Body of pancreas (tissue), 4 donors: ENCODE data around the gene ETFA. TPM values are rescaled to one million over a fixed set of nuclear protein-coding genes. Genes with fewer than 3 reads are reported as not detected.

ENCODE experiments used
- ATAC-seq: fragments of 150-250 bp; one replicate; pipeline ENCODE4 v1.9.1; 2016
- DNase-seq, 4 donors: peaks; one replicate each; pipeline ENCODE4 v3.0.0-alpha.2; 2019
- H3K27ac ChIP-seq, 4 donors: fragments of 200-600 bp; sonication (generic); 1 replicate in 3 of 4; 2 replicates in 1 of 4; pipeline versions ENCODE4 v1.5.1 to v1.6.1; 2016 to 2019; ENCODE audit warnings: mild to moderate bottlenecking in 1 of 4, mixed read lengths in 1 of 4, moderate library complexity in 1 of 4
- H3K27me3 ChIP-seq, 2 donors: fragments of 200-600 bp; sonication (generic); one replicate each; pipeline ENCODE4 v1.6.0; 2016; ENCODE audit warnings: mild to moderate bottlenecking in 1 of 2
- H3K36me3 ChIP-seq, 2 donors: fragments of 200-600 bp; sonication (generic); replicated peaks in 1 of 2; 2 replicates each; pipeline ENCODE4 v1.5.1; 2016; ENCODE audit warnings: low read depth in 2 of 2; ENCODE audit not compliant: insufficient read depth in 1 of 2
- H3K4me1 ChIP-seq: fragments of 200-600 bp; sonication (generic); one replicate; pipeline ENCODE4 v1.6.0; 2016
- H3K4me3 ChIP-seq, 2 donors: fragments of 200-600 bp; sonication (generic); 1 replicate in 1 of 2; 2 replicates in 1 of 2; pipeline ENCODE4 v1.5.1; 2016 to 2019
- H3K9me3 ChIP-seq, 3 donors: fragments of 200-600 bp; sonication (generic); 1 replicate in 2 of 3; 2 replicates in 1 of 3; pipeline ENCODE4 v1.5.1; 2016
- POLR2A ChIP-seq, 3 donors: fragments of 450-650 bp; IDR thresholded peaks; one replicate each; pipeline ENCODE4 v1.6.1; 2016; ENCODE audit warnings: antibody characterized with exemption in 3 of 3, mild to moderate bottlenecking in 2 of 3
- WGBS, 2 donors: methylation state at CpG; one replicate each; pipeline ENCODE4 v1.1.5; 2017; 5-methylcytosine and 5-hydroxymethylcytosine counted together
- intact Hi-C: fragments of 100-400 bp; cut with DNase I; formaldehyde crosslinking; loops from one replicate; pipeline ENCODE4 v1.15.1; 2023
- total RNA-seq, 2 donors: library from RNA; depleted of rRNA; stranded (reverse); fragments of >200 nt; gene quantifications; one replicate each; pipeline ENCODE4 v1.1.0, GENCODE V29; 2016
- TF ChIP-seq, protein P1 (sequence below), 7 experiments: fragments of 450-650 bp in 4 of 7; fragments of 200-600 bp in 3 of 7; sonication (generic) in 3 of 7; IDR thresholded peaks; one replicate each; pipeline ENCODE4 v1.5.1; 2016 to 2019; ENCODE audit warnings: antibody characterized with exemption in 7 of 7

ETFA gene
- total RNA-seq, 2 donors from 2014 or later: 38.6 to 62.8 TPM

DNA sequence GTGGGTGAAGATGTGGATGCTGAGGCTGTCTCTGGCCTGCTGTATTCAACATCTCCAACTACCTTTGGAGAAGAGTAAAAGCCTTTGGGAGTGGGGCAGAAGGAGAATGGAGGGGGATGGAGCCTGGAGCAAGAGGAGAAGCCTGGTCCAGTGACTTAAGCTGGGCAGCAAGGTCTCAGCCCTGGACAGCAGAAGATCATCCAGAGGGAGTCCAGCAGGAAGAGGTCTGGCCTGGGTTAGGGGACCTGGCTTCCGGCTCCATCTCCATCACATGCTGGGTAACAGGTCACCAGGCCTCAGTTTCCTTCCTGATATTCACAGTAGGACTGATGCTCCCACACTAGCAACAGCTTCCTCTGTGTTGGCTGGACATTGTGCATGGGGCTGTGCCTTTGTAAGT lies 21.5 kb upstream of the ETFA start:
- Histone ChIP-seq H3K4me1 (peaks cover 13% of the 10 kb centered on the region), H3K27me3 (peaks cover under 1 to 23% of the 10 kb centered on the region in 2 donors), H3K36me3 (no peaks in the 10 kb centered on the region), H3K9me3 (no peaks in the 10 kb centered on the region), H3K27ac (no peak overlapping the region), H3K4me3 (no peak overlapping the region)
- no peak for DNase-seq
- TF ChIP-seq, protein P1, sequence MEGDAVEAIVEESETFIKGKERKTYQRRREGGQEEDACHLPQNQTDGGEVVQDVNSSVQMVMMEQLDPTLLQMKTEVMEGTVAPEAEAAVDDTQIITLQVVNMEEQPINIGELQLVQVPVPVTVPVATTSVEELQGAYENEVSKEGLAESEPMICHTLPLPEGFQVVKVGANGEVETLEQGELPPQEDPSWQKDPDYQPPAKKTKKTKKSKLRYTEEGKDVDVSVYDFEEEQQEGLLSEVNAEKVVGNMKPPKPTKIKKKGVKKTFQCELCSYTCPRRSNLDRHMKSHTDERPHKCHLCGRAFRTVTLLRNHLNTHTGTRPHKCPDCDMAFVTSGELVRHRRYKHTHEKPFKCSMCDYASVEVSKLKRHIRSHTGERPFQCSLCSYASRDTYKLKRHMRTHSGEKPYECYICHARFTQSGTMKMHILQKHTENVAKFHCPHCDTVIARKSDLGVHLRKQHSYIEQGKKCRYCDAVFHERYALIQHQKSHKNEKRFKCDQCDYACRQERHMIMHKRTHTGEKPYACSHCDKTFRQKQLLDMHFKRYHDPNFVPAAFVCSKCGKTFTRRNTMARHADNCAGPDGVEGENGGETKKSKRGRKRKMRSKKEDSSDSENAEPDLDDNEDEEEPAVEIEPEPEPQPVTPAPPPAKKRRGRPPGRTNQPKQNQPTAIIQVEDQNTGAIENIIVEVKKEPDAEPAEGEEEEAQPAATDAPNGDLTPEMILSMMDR (IDR thresholded peaks at IDR 0.05): no peak
- TF ChIP-seq POLR2A (IDR thresholded peaks at IDR 0.05): no peak
- intact Hi-C loops: loop anchor here (5.0 kb wide), 1 partner anchor 135 kb away; no protein-coding TSS in a partner anchor
- WGBS, 2 donors: 78 to 94% methylated on average over 1 of the region's 1 CpG
- ATAC-seq: no peak

DNA sequence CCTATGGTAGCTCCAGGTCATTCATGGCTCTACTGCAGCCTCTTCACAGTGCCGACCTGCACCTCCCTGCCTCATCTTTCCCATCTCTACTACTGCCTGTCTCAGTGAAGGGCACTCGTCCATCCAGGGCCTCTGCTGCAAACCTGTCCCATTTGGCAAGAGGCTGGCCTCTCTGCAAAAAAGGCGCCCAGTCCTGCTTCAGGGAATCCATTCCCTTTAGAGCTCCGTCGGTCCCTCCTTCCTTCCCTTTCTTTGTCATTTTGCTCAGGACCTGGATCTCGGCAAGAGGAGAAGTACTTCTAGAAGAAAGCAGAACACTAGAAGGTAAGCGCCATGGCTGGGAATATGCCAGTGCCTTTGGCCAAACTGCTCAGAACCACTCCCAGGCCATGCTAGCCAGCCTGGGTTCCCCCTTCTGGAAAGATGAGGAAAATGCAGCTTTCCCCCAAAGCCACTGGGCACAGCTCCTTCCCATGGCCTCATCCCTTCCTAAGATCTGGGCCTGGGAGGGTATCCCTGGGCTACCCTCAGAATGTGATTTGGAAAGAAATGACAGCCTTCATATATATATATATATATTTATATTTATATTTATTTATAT lies 18.9 kb upstream of the ETFA start:
- Histone ChIP-seq H3K9me3 (no peaks in the 10 kb centered on the region), H3K4me3 (no peak overlapping the region), H3K4me1 (no peaks in the 10 kb centered on the region), H3K27me3 (peaks cover 0 to 5% of the 10 kb centered on the region in 2 donors), H3K36me3 (no peaks in the 10 kb centered on the region), H3K27ac (no peak overlapping the region)
- WGBS, 2 donors: 55 to 60% methylated on average over 7 of the region's 7 CpGs
- DNase-seq: peak; percentile 67 to 76 (median 70)
- intact Hi-C loops: loop anchor here (5.0 kb wide), 1 partner anchor 133 kb away; no protein-coding TSS in a partner anchor
- no peak for TF ChIP-seq POLR2A (IDR thresholded peaks at IDR 0.05)
- TF ChIP-seq, protein P1 (IDR thresholded peaks at IDR 0.05): peak; percentile 26 to 65 (median 56)
- ATAC-seq: peak; percentile 90

GRCh38 chr15:76328958-76329357 lies 17.7 kb upstream of the ETFA start:
- no peaks in the 10 kb centered on the region for H3K4me1 ChIP-seq
- intact Hi-C loops: no loop called here
- 82 to 97% methylated on average over 4 of the region's 4 CpGs for WGBS, 2 donors
- TF ChIP-seq, protein P1 (IDR thresholded peaks at IDR 0.05): no peak
- TF ChIP-seq POLR2A (IDR thresholded peaks at IDR 0.05): no peak
- no peaks in the 10 kb centered on the region for H3K27me3 ChIP-seq
- H3K9me3 ChIP-seq: no peaks in the 10 kb centered on the region
- H3K36me3 ChIP-seq: no peaks in the 10 kb centered on the region
- no peak overlapping the region for H3K27ac ChIP-seq
- no peak for ATAC-seq
- H3K4me3 ChIP-seq: no peak overlapping the region
- no peak for DNase-seq

- H3K9me3 ChIP-seq: no peaks in the 10 kb centered on the region
- 84 to 86% methylated on average over 8 of the region's 8 CpGs for WGBS, 2 donors
- TF ChIP-seq, protein P1 (IDR thresholded peaks at IDR 0.05): no peak
- TF ChIP-seq POLR2A (IDR thresholded peaks at IDR 0.05): no peak
- ATAC-seq: no peak
- H3K27ac ChIP-seq: no peak overlapping the region
- intact Hi-C loops: no loop called here
- H3K36me3 ChIP-seq: no peaks in the 10 kb centered on the region
- H3K27me3 ChIP-seq: no peaks in the 10 kb centered on the region
- no peak overlapping the region for H3K4me3 ChIP-seq
- DNase-seq: no peak
- H3K4me1 ChIP-seq: no peaks in the 10 kb centered on the region
Measured at GRCh38 chr15:76328106-76328696, 16.9 kb upstream of the ETFA start.
